ENCODE data around the gene NSUN5.
A peak's percentile ranks its signal among the peaks of the same experiment; 100 is the strongest.
"Not testable (repeated sequence)": the region's sequence is repeated elsewhere in the genome, so short reads cannot be mapped to it uniquely, and the experiment has no call there.

Gene NSUN5

DNA sequence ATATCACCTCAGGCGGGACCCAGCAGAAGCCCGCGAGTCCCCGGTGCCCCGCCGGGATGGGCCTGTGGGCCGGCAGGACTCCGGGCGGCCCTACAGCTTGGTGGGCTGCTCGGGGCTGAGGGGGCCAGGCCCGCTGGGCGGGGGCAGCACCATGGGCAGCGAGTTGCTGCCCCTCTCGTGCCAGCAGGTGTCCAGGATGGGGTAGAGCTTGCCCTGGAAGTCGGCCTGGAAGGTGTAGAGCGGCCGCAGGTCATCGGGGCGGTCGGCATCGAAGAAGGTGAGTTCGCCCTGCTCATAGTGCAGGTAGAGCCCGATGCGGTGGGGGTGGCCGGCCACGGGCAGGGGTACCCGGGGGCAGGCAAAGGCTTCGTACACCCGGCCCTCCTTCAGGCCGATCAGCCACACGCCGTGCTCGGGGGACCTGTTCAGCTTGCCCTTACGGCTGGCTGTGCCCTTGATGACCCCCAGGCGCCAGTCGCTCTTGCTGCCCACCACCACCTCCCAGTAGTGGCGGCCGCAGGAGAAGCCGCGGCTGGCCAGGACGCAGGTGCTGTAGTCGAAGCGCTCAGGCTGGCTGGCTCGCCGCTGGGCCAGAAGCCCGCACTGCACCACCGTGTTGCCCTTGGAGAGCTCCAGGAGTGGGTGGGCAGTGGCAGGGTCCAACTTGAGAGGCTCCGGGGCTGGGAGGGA is 4.3 kb upstream of the NSUN5 start:
- no peak overlapping the region for H3K9ac ChIP-seq
- H3K4me2 ChIP-seq (ENCODE audit: low read length) = no peak overlapping the region
- H3K79me2 ChIP-seq = peaks cover 2% of the 10 kb centered on the region
- no peak overlapping the region for H3K27ac ChIP-seq
- no peaks in the 10 kb centered on the region for H3K27me3 ChIP-seq (ENCODE audit: control insufficient read depth, insufficient read depth, low read length)
- no peak overlapping the region for H3K4me3 ChIP-seq (ENCODE audit: low read depth, low read length)
- no peaks in the 10 kb centered on the region for H3K9me3 ChIP-seq (ENCODE audit: control insufficient read depth, low read length)
- TF ChIP-seq, protein P1, sequence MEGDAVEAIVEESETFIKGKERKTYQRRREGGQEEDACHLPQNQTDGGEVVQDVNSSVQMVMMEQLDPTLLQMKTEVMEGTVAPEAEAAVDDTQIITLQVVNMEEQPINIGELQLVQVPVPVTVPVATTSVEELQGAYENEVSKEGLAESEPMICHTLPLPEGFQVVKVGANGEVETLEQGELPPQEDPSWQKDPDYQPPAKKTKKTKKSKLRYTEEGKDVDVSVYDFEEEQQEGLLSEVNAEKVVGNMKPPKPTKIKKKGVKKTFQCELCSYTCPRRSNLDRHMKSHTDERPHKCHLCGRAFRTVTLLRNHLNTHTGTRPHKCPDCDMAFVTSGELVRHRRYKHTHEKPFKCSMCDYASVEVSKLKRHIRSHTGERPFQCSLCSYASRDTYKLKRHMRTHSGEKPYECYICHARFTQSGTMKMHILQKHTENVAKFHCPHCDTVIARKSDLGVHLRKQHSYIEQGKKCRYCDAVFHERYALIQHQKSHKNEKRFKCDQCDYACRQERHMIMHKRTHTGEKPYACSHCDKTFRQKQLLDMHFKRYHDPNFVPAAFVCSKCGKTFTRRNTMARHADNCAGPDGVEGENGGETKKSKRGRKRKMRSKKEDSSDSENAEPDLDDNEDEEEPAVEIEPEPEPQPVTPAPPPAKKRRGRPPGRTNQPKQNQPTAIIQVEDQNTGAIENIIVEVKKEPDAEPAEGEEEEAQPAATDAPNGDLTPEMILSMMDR (IDR thresholded peaks at IDR 0.05) = no peak
- no peaks in the 10 kb centered on the region for H3K36me3 ChIP-seq (ENCODE audit: control insufficient read depth, insufficient read depth, low read length)
- no peak overlapping the region for H2AFZ ChIP-seq
- H3K4me1 ChIP-seq = peaks cover 3% of the 10 kb centered on the region

DNA sequence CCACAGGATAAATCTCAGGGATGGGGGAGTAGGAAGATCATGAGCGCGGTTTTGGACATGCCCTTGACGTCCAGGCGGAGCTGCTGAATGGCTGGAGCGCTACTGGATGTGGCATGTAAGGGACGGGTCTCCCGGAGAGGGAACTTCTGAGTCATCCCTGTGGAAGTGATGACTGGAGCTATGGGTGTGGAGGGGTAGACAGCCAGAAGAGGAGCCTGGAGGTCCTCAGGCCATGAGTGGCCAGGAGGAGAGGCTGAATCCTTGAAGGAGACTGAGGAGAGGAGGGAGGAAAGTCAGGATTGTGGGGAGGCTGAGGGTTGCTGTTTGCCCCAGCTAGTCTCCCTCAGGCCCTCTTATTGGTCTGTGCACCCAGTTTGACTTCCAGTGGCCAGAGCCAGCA is 2.8 kb upstream of the NSUN5 start:
- not testable (repeated sequence) for H3K9ac ChIP-seq; H2AFZ ChIP-seq; H3K79me2 ChIP-seq; H3K4me1 ChIP-seq; H3K36me3 ChIP-seq (ENCODE audit: control insufficient read depth, insufficient read depth, low read length); H3K9me3 ChIP-seq (ENCODE audit: control insufficient read depth, low read length); H3K27ac ChIP-seq; H3K4me2 ChIP-seq (ENCODE audit: low read length); H3K4me3 ChIP-seq (ENCODE audit: low read depth, low read length); H3K27me3 ChIP-seq (ENCODE audit: control insufficient read depth, insufficient read depth, low read length)

DNA sequence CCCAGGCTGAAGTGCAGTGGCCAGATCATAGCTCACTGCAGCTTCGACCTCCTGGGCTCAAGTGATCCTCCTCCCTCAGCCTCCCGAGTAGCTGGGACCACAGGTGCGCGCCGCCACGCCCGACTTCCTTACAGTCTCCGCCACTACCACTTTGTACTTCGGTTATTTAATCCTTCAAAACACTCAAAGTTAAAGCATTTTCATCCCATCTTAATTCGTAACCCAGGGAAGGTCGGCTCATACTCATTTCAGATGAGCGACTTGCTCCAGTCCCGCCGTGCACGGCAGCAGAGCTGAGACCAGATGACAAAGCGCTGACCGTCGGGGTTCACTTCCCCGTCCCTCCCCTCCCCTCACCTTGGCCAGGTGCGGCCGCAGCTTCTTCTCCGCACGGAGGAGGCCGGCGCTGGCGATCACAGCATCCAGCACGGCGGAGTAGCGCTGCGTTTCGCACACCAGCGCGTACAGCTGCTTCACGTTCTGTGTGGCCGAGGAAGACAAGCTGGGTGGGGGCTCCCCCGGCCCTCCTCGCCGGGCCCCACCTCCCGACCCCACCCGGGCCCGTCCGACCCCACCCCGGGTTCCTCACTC is 457 bp downstream of the NSUN5 start:
- Histone ChIP-seq H3K4me3 (ENCODE audit: low read depth, low read length) (peak overlapping the region; percentile 58), H3K36me3 (ENCODE audit: control insufficient read depth, insufficient read depth, low read length) (no peaks in the 10 kb centered on the region), H3K4me1 (peaks cover 8% of the 10 kb centered on the region), H3K9ac (peak overlapping the region; percentile 3), H3K79me2 (no peaks in the 10 kb centered on the region), H3K27me3 (ENCODE audit: control insufficient read depth, insufficient read depth, low read length) (no peaks in the 10 kb centered on the region), H2AFZ (peak overlapping the region; percentile 83), H3K27ac (peak overlapping the region; percentile 66), H3K9me3 (ENCODE audit: control insufficient read depth, low read length) (no peaks in the 10 kb centered on the region), H3K4me2 (ENCODE audit: low read length) (peak overlapping the region; percentile 34)
- TF ChIP-seq, protein P1 (IDR thresholded peaks at IDR 0.05) = no peak

DNA sequence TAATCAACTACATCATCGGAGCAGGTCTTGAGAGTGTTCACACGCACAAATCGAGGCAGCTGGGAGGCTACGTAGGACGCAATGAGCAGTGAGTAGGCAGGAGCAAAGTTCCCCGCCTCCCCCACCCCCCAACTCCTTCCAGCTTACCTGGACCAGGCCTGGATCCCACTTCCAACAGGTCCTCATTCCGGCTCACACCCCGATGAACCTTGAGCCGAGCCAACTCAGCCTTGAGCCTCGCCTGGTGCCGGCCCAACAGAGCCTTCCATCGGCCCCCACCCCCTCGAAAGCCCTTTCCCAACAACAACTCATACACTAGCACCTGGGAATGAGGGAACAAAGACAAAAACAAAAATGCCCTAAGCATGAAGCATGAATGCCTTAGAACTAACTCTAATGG is 1.2 kb downstream of the NSUN5 start:
- Histone ChIP-seq H3K4me1 (peaks cover 8% of the 10 kb centered on the region), H3K9ac (no peak overlapping the region), H3K9me3 (ENCODE audit: control insufficient read depth, low read length) (no peaks in the 10 kb centered on the region), H3K27ac (no peak overlapping the region), H3K27me3 (ENCODE audit: control insufficient read depth, insufficient read depth, low read length) (no peaks in the 10 kb centered on the region), H3K4me2 (ENCODE audit: low read length) (no peak overlapping the region), H3K79me2 (no peaks in the 10 kb centered on the region), H3K36me3 (ENCODE audit: control insufficient read depth, insufficient read depth, low read length) (no peaks in the 10 kb centered on the region), H3K4me3 (ENCODE audit: low read depth, low read length) (no peak overlapping the region), H2AFZ (no peak overlapping the region)
- TF ChIP-seq, protein P1 (IDR thresholded peaks at IDR 0.05) = no peak

DNA sequence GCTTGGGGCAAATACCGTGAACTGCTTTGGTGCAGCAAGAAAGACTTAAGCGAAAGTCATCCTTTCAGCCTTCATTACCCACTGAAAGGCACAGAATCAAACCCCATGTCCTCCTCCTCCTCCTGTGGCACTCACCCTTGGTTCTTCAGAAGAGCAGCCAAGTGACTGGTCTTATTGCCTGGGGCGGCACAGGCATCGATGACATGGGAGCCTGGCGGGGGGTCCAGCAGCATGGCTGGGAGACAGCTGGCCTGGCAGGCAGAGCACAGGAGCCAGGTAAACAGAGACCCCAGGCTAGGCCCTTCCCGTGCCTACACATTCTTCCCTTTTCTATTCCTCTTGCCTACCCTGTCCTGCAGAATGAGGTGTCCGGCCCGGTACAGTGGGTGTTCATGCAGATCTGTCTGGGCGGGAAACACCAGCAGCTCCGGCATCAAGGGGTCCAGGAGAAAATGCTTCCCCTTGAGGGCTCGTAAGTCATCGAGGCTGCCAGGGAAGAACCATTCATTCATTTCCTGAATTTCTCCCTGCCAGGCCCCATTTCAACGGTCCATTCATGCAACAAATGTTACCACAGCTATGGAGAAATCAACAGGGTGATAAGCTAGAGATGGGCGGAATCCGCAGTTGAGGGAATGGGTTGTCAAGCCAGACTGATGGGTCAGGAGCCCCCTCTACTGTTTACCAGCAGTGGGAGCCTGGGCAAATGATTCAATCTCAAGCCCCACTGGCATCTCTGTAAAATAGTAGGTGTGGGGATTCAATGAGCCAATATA is 3.8 kb downstream of the NSUN5 start:
- not testable (repeated sequence) for H3K4me1 ChIP-seq; H3K79me2 ChIP-seq; H3K4me2 ChIP-seq (ENCODE audit: low read length); H3K9ac ChIP-seq; H3K4me3 ChIP-seq (ENCODE audit: low read depth, low read length); H3K27ac ChIP-seq; H2AFZ ChIP-seq; H3K9me3 ChIP-seq (ENCODE audit: control insufficient read depth, low read length); H3K27me3 ChIP-seq (ENCODE audit: control insufficient read depth, insufficient read depth, low read length); H3K36me3 ChIP-seq (ENCODE audit: control insufficient read depth, insufficient read depth, low read length)

Data from parathyroid adenoma (tissue), 2 donors.